Gastrocnemius medialis (tissue), 4 donors: Measurements from ENCODE around the gene LIME1. TPM values are rescaled to one million over a fixed set of nuclear protein-coding genes. Genes with fewer than 3 reads are reported as not detected.

Experiments used
- ATAC-seq, 2 donors: fragments of 150-250 bp; one replicate each; pipeline ENCODE4 v1.9.1; 2016
- DNase-seq, 2 donors: peaks; one replicate each; pipeline ENCODE4 v3.0.0-alpha.2; 2019
- H3K27ac ChIP-seq, 4 donors: fragments of 200-600 bp; sonication (generic); 1 replicate in 1 of 4; 2 replicates in 3 of 4; pipeline ENCODE4 v1.5.1; 2016 to 2018; ENCODE audit warnings: mild to moderate bottlenecking in 2 of 4, moderate library complexity in 1 of 4
- H3K27me3 ChIP-seq, 3 donors: fragments of 200-600 bp; sonication (generic) in 2 of 3; 1 replicate in 1 of 3; 2 replicates in 2 of 3; pipeline versions ENCODE4 v1.5.1 to v1.6.0; 2016 to 2019; ENCODE audit warnings: mild to moderate bottlenecking in 1 of 3, moderate library complexity in 1 of 3
- H3K36me3 ChIP-seq, 2 donors: fragments of 200-600 bp; sonication (generic) in 1 of 2; one replicate each; pipeline ENCODE4 v1.5.1; 2017 to 2018
- H3K4me1 ChIP-seq, 2 donors: fragments of 200-600 bp; sonication (generic) in 1 of 2; one replicate each; pipeline ENCODE4 v1.5.1; 2016 to 2017; ENCODE audit warnings: mild to moderate bottlenecking in 2 of 2
- H3K4me3 ChIP-seq, 4 donors: fragments of 200-600 bp; sonication (generic) in 3 of 4; 1 replicate in 1 of 4; 2 replicates in 3 of 4; pipeline ENCODE4 v1.5.1; 2016 to 2019; ENCODE audit warnings: mild to moderate bottlenecking in 2 of 4
- H3K9me3 ChIP-seq, 3 donors: fragments of 200-600 bp; sonication (generic) in 2 of 3; 1 replicate in 1 of 3; 2 replicates in 2 of 3; pipeline ENCODE4 v1.5.1; 2016 to 2019
- POLR2A ChIP-seq, 2 donors: fragments of 450-650 bp; IDR thresholded peaks; one replicate each; pipeline ENCODE4 v1.6.1; 2017; ENCODE audit warnings: antibody characterized with exemption in 2 of 2, mild to moderate bottlenecking in 2 of 2, moderate library complexity in 2 of 2
- in situ Hi-C, 4 donors: fragments of 200-750 bp; cut with MboI; loops; one replicate each; pipeline versions ENCODE4 v1.15.0 to v1.8.0; 2017; ENCODE audit warnings: low sequenced_read_pairs in 4 of 4
- intact Hi-C: fragments of 100-400 bp; cut with DNase I; formaldehyde crosslinking; loops from one replicate; pipeline ENCODE4 v1.15.1; 2023; ENCODE audit warnings: low total_unique reads
- total RNA-seq, 4 donors: library from RNA; depleted of rRNA; stranded (reverse); fragments of >200 nt; gene quantifications; one replicate each; pipeline versions ENCODE4 v1.1.0 to v1.2.3, GENCODE V29; 2016
- TF ChIP-seq, protein P1 (sequence below), 5 experiments: fragments of 450-650 bp in 3 of 5; fragments of 200-600 bp in 2 of 5; sonication (generic) in 2 of 5; IDR thresholded peaks in 4 of 5; conservative IDR thresholded peaks in 1 of 5; 1 replicate in 4 of 5; 2 replicates in 1 of 5; pipeline ENCODE4 v1.5.1; 2016 to 2019; ENCODE audit warnings: antibody characterized with exemption in 5 of 5, mild to moderate bottlenecking in 3 of 5, moderate library complexity in 3 of 5

The LIME1 gene
- total RNA-seq, 4 donors from 2014 or later, result 2.0 to 6.3 (median 4.1) TPM

DNA sequence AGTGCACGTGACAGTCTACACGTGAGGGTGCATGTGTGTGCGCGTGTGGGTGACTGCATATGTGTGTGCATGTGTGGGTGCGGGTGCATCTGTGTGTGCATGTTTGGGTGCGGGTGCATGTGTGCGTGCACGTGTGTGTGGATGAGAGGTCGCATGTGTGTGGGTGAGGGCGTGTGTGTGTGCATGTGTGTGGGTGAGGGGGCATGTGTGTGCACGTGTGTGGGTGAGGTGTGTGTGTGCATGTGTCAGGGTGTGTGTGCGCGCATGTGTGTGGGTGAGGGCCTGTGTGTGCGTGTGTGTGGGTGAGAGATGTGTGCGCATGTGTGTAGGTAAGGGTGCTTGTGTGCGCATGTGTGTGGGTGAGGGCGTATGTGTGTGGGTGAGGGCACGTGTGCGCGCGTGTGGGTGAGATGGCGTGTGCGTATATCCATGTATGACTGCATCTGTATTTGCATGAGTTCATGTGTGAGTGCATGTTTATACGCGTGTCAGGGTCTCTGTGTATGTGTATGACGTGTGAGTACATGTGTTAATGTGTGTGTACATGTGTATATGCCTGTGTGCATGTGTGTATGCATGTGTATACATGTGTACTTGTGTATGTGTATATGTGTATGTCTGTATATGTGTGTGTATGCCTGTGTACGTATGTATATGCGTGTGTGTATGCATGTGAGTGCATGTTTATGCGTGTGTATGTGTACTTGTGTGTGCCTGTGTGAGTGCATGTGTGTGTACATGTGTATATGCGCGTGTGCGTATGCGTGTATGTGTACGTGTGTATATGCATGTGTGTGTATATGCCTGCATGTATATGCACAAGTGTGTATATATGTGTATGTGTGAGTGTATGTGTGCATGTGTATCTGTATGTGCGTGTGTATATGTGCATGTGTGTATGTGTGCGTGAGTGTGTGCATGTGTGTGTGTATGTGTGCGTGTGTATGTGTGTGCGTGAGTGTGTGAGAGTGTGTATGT is 4.1 kb upstream of the LIME1 start:
- in situ Hi-C loops, result no loop called here
- no peak for ATAC-seq

DNA sequence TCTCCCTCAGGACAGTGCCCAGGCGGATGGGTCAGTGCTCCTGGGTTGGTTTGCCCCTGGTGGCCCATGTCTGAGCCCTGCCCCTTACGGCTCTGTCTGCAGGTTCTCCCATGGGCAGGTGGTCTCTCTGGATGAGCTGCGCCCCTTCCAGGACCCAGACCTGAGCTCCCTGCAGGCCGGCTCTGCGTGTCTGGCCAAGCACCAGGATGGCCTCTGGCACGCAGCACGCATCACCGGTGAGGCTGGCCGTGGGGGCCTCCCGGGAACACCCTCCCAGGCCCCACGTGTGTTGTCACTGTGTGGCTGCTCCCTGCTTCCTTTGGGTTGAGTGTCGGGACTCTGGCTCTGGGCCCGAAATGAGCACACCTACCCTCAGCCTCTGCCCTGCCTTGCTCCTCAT is 3.3 kb upstream of the LIME1 start:
- Histone ChIP-seq H3K27me3 (no peaks in the 10 kb centered on the region), H3K27ac (no peak overlapping the region), H3K9me3 (no peaks in the 10 kb centered on the region), H3K4me1 (peaks cover under 1 to 4% of the 10 kb centered on the region in 2 donors), H3K4me3 (no peak overlapping the region), H3K36me3 (peaks cover 0 to 35% of the 10 kb centered on the region in 2 donors)
- intact Hi-C loops (no loop called here), in situ Hi-C loops (no loop called here)
- TF ChIP-seq, protein P1, sequence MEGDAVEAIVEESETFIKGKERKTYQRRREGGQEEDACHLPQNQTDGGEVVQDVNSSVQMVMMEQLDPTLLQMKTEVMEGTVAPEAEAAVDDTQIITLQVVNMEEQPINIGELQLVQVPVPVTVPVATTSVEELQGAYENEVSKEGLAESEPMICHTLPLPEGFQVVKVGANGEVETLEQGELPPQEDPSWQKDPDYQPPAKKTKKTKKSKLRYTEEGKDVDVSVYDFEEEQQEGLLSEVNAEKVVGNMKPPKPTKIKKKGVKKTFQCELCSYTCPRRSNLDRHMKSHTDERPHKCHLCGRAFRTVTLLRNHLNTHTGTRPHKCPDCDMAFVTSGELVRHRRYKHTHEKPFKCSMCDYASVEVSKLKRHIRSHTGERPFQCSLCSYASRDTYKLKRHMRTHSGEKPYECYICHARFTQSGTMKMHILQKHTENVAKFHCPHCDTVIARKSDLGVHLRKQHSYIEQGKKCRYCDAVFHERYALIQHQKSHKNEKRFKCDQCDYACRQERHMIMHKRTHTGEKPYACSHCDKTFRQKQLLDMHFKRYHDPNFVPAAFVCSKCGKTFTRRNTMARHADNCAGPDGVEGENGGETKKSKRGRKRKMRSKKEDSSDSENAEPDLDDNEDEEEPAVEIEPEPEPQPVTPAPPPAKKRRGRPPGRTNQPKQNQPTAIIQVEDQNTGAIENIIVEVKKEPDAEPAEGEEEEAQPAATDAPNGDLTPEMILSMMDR (IDR thresholded peaks at IDR 0.05 in 4 of 5, conservative IDR thresholded peaks at IDR 0.05 in 1 of 5), result no peak
- TF ChIP-seq POLR2A (IDR thresholded peaks at IDR 0.05), result no peak
- DNase-seq, result no peak
- no peak for ATAC-seq

More for the DNA sequence above, 4.1 kb upstream of the LIME1 start:
- no peaks in the 10 kb centered on the region for H3K27me3 ChIP-seq
- H3K9me3 ChIP-seq, result no peaks in the 10 kb centered on the region
- intact Hi-C loops, result no loop called here
- no peaks in the 10 kb centered on the region for H3K4me1 ChIP-seq
- H3K27ac ChIP-seq, result no peak overlapping the region
- no peak overlapping the region for H3K4me3 ChIP-seq
- no peak for DNase-seq
- TF ChIP-seq POLR2A (IDR thresholded peaks at IDR 0.05), result no peak
- TF ChIP-seq, protein P1 (IDR thresholded peaks at IDR 0.05 in 4 of 5, conservative IDR thresholded peaks at IDR 0.05 in 1 of 5), result no peak
- H3K36me3 ChIP-seq, result peaks cover 0 to 35% of the 10 kb centered on the region in 2 donors

DNA sequence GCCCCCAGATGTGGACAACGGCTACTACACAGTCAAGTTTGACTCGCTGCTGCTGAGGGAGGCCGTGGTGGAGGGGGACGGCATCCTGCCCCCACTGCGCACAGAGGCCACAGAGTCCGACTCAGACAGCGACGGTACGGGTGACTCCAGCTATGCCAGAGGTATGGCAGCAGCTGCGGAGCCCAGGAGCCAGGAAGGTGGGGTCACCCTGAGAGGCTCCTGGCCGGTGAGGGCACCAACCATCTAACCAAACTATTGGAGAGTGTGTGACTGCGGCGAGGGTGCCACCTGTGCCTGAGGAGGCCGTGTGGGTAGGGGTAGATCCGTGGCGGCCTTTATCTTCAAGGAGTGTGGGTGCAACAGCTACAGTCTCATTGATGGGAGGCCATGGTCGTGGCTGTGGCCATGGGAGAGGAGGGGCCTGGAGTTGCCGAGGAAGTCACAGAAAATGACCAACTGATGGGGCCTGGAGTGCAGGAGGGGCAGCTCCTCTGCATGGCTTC is 2.8 kb upstream of the LIME1 start:
- no peaks in the 10 kb centered on the region for H3K9me3 ChIP-seq
- ATAC-seq, result no peak
- H3K27ac ChIP-seq, result no peak overlapping the region
- TF ChIP-seq, protein P1 (IDR thresholded peaks at IDR 0.05 in 4 of 5, conservative IDR thresholded peaks at IDR 0.05 in 1 of 5), result no peak
- TF ChIP-seq POLR2A (IDR thresholded peaks at IDR 0.05), result no peak
- no peaks in the 10 kb centered on the region for H3K27me3 ChIP-seq
- no peak overlapping the region for H3K4me3 ChIP-seq
- peaks cover 6 to 9% of the 10 kb centered on the region in 2 donors for H3K4me1 ChIP-seq
- DNase-seq, result no peak
- peaks cover 0 to 35% of the 10 kb centered on the region in 2 donors for H3K36me3 ChIP-seq
- in situ Hi-C loops, result no loop called here
- intact Hi-C loops, result no loop called here

DNA sequence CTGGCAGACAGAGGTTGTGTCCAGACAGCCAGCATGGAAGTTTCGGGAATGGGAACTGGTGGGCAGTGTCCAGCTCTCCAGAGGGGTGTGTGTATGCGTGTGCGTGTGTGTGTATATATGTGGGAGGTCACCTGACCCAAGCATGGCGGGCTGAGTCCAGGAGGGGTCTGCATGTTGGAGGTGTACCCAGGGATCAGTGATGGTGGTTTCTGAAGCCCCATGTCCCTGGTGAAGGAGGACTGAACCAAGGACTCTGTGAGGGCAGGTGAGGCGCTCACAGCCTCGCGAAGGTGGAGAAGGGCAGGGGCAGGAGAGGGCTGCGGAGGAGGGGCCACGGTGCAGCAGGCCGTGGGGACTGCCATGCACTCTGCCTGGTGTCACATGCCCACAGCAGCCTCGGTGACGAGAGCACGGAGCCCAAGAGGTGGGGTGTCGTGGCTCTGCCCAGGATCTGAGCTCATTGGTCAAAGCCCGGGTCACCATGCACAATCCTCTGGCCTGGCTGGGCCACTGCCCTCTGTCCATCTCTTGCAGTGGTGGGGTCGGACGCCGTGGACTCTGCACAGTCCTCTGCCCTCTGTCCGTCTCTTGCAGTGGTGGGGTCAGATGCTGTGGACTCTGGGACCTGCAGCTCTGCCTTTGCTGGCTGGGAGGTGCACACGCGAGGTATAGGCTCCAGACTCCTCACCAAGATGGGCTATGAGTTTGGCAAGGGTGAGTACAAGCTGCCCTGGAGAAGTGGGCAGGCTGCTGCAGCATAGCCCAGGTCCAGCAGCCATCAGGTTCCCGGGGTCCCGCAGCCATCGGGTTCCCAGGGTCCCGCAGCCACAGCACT is 2.1 kb upstream of the LIME1 start:
- DNase-seq (no peak), ATAC-seq (no peak)
- intact Hi-C loops (no loop called here), in situ Hi-C loops (no loop called here)
- no peaks in the 10 kb centered on the region for H3K27me3 ChIP-seq
- TF ChIP-seq POLR2A (IDR thresholded peaks at IDR 0.05), result no peak
- TF ChIP-seq, protein P1 (IDR thresholded peaks at IDR 0.05 in 4 of 5, conservative IDR thresholded peaks at IDR 0.05 in 1 of 5), result no peak
- H3K27ac ChIP-seq, result no peak overlapping the region
- H3K4me1 ChIP-seq, result peaks cover 7 to 15% of the 10 kb centered on the region in 2 donors
- H3K4me3 ChIP-seq, result no peak overlapping the region
- peaks cover 0 to 35% of the 10 kb centered on the region in 2 donors for H3K36me3 ChIP-seq
- no peaks in the 10 kb centered on the region for H3K9me3 ChIP-seq
